WERI-Rb-1 (cell line): ENCODE results near the gene MYH6.

Source experiments
- DNase-seq: peaks from one replicate; pipeline ENCODE4 v3.0.0-alpha.2; 2020
- H3K27ac ChIP-seq: fragments of 250-450 bp; sonication (Bioruptor Pico); 2 replicates; pipeline ENCODE4 v1.5.1; 2020; ENCODE audit warnings: mild to moderate bottlenecking, moderate library complexity
- H3K27me3 ChIP-seq: fragments of 250-450 bp; sonication (Bioruptor Pico); 2 replicates; pipeline ENCODE4 v1.5.1; 2021; ENCODE audit warnings: mild to moderate bottlenecking, low read depth, moderate library complexity; ENCODE audit not compliant: insufficient read depth, severe bottlenecking
- H3K36me3 ChIP-seq: fragments of 250-450 bp; sonication (Bioruptor Pico); 2 replicates; pipeline ENCODE4 v1.5.1; 2020; ENCODE audit warnings: mild to moderate bottlenecking, moderate library complexity
- H3K4me3 ChIP-seq: 2 replicates; pipeline ENCODE4 v1.5.1; 2011; ENCODE audit warnings: low read depth, mild to moderate bottlenecking, control low read depth, low read length
- H3K9me3 ChIP-seq: fragments of 250-450 bp; sonication (Bioruptor Pico); 2 replicates; pipeline ENCODE4 v1.5.1; 2021; ENCODE audit warnings: mild to moderate bottlenecking, moderate library complexity; ENCODE audit not compliant: severe bottlenecking
- TF ChIP-seq, protein P1 (sequence below): IDR thresholded peaks from 2 replicates; pipeline ENCODE4 v1.5.1; 2011; ENCODE audit warnings: low read depth, mild to moderate bottlenecking, control low read depth, inconsistent platforms, low read length

MYH6 gene

DNA sequence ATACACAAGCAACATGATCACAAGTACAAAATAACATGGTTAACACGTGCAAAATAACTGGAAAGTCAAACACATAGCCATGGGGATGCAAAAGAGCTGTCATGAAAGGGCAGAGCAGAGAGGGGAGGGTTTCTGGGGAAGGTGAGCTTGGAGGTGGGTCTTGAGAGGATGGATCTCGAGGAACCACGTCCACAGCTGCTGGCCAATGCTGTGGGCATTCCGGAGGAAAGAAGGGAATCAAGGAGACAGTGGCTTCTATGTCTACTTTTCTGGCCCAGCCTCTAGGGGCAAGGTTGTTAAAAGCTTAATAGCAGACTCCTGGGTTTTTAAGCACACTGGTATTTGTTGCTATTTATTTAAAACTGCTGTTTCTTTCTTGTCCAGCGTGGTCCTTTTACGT is 35.8 kb upstream of the MYH6 start:
- Histone ChIP-seq H3K36me3 (no peaks in the 10 kb centered on the region), H3K27me3 (no peaks in the 10 kb centered on the region), H3K4me3 (no peak overlapping the region), H3K9me3 (no peaks in the 10 kb centered on the region), H3K27ac (peak overlapping the region; percentile 58)
- TF ChIP-seq, protein P1, sequence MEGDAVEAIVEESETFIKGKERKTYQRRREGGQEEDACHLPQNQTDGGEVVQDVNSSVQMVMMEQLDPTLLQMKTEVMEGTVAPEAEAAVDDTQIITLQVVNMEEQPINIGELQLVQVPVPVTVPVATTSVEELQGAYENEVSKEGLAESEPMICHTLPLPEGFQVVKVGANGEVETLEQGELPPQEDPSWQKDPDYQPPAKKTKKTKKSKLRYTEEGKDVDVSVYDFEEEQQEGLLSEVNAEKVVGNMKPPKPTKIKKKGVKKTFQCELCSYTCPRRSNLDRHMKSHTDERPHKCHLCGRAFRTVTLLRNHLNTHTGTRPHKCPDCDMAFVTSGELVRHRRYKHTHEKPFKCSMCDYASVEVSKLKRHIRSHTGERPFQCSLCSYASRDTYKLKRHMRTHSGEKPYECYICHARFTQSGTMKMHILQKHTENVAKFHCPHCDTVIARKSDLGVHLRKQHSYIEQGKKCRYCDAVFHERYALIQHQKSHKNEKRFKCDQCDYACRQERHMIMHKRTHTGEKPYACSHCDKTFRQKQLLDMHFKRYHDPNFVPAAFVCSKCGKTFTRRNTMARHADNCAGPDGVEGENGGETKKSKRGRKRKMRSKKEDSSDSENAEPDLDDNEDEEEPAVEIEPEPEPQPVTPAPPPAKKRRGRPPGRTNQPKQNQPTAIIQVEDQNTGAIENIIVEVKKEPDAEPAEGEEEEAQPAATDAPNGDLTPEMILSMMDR: no peak
- no peak for DNase-seq

DNA sequence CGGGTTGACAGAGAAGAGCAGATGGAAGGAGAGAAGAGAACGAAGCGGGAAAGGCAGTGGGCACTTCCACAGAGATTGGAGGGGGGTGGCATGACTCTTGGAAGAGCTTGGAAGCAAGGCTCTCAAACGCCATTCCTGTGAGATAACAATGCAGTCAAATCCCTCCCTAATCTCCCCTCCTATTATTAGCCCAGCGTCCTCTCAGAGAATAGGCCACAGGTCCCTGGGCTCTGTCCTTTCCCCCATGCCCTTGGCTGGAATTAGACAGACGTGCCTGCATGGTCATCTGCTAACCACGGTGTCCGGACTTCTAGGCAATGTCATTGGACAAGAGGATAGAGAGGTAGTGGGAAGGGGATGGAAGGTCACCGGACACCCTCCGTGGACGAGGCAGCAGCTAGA is 35.3 kb upstream of the MYH6 start:
- DNase-seq: peak; percentile 69
- Histone ChIP-seq H3K27me3 (no peaks in the 10 kb centered on the region), H3K27ac (peak overlapping the region; percentile 58), H3K9me3 (no peaks in the 10 kb centered on the region), H3K4me3 (no peak overlapping the region), H3K36me3 (no peaks in the 10 kb centered on the region)
- TF ChIP-seq, protein P1: no peak

DNA sequence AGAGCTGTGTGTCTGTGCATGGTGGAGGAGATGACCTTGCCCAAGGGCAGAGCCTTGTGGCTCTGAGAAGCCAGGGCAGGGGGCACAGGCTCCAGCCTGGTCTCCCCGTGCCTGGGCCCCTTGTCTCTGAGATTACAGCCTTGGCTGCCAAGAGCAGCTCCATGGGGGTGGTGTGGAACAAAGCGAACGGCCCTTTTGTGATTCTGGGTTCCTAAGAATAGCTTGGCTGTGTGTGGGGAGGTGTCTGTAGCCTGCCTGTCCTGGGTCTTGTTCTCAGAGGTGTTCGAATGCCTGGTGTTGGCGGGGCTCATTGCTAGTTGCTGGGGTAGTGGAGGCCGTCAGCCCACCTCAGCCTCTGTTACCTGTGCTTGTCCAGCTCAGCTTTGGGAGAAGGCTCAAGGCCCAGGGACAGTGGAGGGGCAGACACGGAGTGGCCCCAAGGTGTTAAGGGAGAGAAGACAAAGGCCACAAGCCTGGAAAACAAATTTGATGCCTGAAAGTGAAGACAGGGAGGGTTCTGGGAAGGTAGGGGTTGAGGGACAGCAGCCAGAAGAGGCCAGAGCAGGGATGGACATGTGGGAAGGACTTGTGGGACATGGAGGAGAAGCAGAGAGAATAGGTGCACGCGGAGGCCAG is 34.8 kb upstream of the MYH6 start:
- Histone ChIP-seq H3K36me3 (no peaks in the 10 kb centered on the region), H3K9me3 (no peaks in the 10 kb centered on the region), H3K27ac (peak overlapping the region; percentile 58), H3K27me3 (no peaks in the 10 kb centered on the region), H3K4me3 (no peak overlapping the region)
- TF ChIP-seq, protein P1: no peak
- no peak for DNase-seq

DNA sequence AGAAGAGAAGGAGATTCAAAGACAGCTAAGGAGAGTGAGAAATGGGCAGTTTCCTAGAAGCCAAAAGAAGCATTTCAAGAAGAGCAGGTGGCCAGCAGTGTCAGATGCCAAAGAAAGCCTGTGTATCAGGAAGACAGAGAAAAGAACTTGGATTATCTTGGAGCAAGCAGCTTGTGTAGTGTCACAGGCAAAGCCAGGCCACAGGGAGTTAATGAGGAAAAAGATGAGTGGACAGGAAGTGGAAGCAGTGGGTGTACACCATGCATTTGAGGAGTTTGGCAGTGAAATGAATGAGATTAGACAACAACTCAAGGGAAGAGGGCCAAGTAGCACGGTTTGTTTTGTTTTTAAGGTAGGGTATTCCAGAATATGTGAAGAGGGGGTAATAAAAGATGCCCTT is 33.0 kb upstream of the MYH6 start:
- H3K4me3 ChIP-seq: no peak overlapping the region
- DNase-seq: peak; percentile 60
- H3K9me3 ChIP-seq: no peaks in the 10 kb centered on the region
- H3K27me3 ChIP-seq: no peaks in the 10 kb centered on the region
- H3K36me3 ChIP-seq: no peaks in the 10 kb centered on the region
- TF ChIP-seq, protein P1: no peak
- H3K27ac ChIP-seq: peak overlapping the region; percentile 56

DNA sequence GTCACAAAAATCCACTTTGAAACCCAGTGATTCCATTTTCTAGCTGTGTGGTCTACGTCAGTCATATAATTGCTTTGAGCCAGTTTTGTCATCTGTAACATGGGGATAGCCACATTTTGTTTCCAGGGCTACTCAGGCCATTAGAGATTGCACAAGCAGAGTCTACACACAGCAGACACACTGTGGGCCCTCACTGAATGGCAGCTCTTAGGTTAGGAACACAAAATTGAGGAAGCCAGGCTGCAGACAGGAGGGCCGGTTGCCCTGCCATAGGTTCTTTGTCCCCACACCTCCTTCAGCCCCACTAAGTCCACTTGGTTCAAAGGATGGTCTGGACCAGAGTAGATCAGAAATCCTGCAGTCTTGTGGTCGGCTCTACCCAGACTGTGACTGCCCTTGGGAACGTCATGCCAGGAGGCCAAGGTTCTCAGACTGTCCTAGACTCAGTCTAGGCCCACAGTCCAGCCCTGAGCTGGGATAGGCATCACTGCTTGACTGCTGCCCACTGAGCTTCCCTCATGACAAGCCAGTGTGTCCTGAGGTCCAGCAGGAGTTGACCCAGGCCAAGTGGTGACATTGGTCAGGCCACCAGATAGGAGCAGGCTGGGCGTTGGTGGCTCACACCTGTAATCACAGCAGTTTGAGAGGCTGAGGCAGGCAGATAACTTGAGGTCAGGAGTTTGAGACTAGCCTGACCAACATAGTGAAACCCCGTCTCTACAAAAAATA is 31.2 kb upstream of the MYH6 start:
- TF ChIP-seq, protein P1: no peak
- H3K27me3 ChIP-seq: no peaks in the 10 kb centered on the region

More for the DNA sequence above, 31.2 kb upstream of the MYH6 start:
- Histone ChIP-seq H3K27ac (peak overlapping the region; percentile 96), H3K9me3 (no peaks in the 10 kb centered on the region), H3K4me3 (no peak overlapping the region), H3K36me3 (no peaks in the 10 kb centered on the region)
- DNase-seq: no peak
